GM20000 (cell line): ENCODE data around the gene RRAS.

ENCODE experiments used
- DNase-seq: peaks from one replicate; pipeline ENCODE4 v3.0.0; 2012; ENCODE audit warnings: low spot score
- CTCF ChIP-seq: IDR thresholded peaks from 2 replicates; pipeline ENCODE4 v1.5.1; 2012; ENCODE audit warnings: mild to moderate bottlenecking, control low read depth; ENCODE audit errors: extremely low read depth, missing control alignments

The RRAS gene

DNA sequence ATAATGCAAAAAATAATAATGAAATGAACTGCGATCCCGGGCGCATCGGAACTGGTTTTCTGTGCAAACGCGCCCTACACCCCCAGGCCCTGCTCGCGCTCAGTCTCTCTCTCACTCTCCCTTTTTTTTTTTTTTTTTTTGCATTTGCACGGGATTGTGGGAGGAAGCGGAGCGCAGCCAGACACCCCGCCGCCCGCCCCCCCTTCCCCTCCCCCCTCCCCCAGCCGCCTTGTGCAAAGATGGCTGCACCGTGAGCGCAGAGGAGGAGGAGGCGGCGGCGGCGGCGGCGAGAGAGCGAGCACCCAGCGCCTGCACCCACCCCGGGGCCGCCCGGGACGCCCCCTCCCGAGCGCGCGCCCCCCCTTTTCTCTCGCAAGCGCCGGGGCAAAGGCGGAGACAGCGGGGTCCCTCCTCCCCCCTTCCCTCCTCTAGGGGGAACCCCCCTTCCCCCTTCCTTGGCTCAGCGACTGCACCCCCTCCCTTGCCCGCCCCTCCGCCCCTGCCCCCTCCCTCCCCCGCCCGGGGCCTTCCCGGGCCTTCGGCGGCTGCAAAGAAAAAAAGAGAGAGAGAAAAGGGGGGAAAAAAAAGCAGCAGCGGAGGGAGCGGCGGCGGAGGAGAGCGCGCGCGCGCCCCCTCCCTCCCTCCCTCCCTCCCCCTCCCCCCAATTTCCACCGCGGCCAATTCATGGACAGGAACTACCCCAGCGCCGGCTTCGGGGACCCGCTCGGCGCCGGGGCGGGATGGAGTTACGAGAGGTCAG, 48.8 kb downstream of the RRAS start, which contains the start of gene PRR12:
Gene PRR12 (plus strand): TSS at position 212 of the 760 bp plus-strand sequence. CDS start 473 bp downstream, at position 685.
- DNase-seq: peak; percentile 91

DNA sequence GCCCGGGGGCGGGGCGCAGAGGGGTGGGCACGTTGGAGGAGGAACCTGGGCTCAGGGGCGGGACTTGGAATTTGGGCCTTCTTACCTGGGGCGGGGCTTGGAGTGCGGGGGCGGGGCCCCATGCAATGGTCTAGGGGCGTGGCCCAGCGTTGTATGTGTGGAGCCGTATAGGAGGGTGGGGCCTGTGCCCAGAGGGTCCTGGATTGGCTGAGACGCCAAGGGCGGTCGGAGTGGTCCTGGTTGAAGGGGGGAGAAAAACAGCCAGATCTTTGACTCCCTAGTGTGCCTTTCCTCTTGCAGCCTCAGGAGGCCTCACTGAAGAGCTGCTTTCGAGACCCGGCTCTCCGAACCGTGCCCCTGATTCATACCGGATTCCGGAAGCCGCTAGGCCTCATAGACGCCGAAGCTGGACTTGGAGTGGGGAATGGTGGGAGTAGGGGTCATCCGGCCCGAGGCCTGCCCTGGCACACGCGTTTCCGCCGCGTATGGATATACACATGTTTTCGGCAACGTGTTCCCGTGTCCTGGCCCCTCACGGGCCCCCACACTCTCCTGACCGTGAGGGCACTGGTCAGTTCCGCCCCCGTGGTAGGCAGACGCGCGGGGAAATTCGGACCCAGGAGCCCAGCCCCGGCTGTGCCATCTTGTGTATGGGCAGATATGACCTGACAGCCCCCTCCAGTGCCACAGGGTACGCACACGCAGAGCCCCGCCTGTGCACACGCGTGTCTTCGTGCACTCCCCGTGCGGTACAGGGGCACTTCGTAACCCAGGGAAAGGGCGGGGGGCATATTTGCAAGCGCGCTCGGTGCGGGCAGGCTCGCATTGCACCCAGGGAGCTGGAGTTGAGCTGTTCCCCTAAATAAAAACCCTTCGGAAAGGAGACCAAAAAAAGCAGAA, 49.6 kb downstream of the RRAS start:
- peak; percentile 94 for DNase-seq
- TF ChIP-seq CTCF: no peak

More for the DNA sequence above, 48.8 kb downstream of the RRAS start, which contains the start of gene PRR12:
- no peak for TF ChIP-seq CTCF

- no peak for TF ChIP-seq CTCF
- DNase-seq: peak; percentile 12
Observed at GRCh38 chr19:49589502-49589905, 50.4 kb downstream of the RRAS start.

GRCh38 chr19:49588365-49589122, 51.4 kb downstream of the RRAS start:
- TF ChIP-seq CTCF: no peak
- no peak for DNase-seq

GRCh38 chr19:49587227-49587626, 52.7 kb downstream of the RRAS start:
- DNase-seq: no peak

More at GRCh38 chr19:49587227-49587626, 52.7 kb downstream of the RRAS start:
- TF ChIP-seq CTCF: no peak
